Forelimb muscle (tissue), 1 donor: ENCODE data around the gene SHROOM3. TPM values are rescaled to one million over a fixed set of nuclear protein-coding genes. Genes with fewer than 3 reads are reported as not detected.
A peak's percentile ranks its signal among the peaks of the same experiment; 100 is the strongest.
"Not testable (repeated sequence)": the region's sequence is repeated elsewhere in the genome, so short reads cannot be mapped to it uniquely, and the experiment has no call there.

Experiments used
- DNase-seq: peaks from one replicate; pipeline ENCODE4 v3.0.0-alpha.2; 2013; ENCODE audit warnings: low read depth
- polyA plus RNA-seq: library from polyadenylated mRNA; unstranded; fragments of 120-200 nt; gene quantifications from one replicate; pipeline ENCODE4 v1.2.1, GENCODE V29; 2013; ENCODE audit not compliant: insufficient read length

SHROOM3 gene
- 19.0 TPM for polyA plus RNA-seq

DNA sequence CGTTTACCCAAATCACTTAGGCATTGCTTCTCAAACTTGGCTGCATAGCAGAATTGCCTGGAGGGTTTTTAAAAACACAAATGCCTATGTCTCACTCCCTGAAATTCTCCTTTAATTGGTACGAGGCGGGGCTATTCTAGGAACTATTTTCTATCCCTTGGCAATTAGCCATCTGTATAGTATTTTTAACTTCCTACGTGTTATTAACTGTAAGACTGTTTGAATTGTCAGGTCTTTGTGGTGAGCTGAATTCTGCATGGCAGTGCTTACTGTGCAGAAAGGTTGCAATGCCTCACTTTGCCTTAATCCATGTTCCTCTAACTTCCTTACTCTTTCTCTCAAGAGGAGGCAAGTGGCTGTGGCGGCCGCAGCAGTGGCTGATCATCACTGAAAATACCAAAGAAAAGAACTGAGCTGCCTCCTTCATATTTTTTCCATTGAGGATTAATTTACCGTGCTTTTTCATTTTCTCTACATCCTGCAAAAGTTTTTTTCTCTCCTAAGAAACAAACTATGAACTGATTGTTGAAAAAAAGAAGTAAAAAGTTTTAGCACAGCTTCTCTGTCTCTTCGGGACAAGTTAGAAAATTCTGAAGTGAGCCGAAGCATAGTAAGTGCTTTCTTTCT is at the start of gene SHROOM3:
SHROOM3 (plus strand) TSS at position 329 of the 627 bp plus-strand sequence. CDS start 824 bp downstream, outside the sequence.
- no peak for DNase-seq

- DNase-seq, result no peak
Observed at GRCh38 chr4:76385974-76386373, 49.1 kb upstream of the SHROOM3 start.

DNA sequence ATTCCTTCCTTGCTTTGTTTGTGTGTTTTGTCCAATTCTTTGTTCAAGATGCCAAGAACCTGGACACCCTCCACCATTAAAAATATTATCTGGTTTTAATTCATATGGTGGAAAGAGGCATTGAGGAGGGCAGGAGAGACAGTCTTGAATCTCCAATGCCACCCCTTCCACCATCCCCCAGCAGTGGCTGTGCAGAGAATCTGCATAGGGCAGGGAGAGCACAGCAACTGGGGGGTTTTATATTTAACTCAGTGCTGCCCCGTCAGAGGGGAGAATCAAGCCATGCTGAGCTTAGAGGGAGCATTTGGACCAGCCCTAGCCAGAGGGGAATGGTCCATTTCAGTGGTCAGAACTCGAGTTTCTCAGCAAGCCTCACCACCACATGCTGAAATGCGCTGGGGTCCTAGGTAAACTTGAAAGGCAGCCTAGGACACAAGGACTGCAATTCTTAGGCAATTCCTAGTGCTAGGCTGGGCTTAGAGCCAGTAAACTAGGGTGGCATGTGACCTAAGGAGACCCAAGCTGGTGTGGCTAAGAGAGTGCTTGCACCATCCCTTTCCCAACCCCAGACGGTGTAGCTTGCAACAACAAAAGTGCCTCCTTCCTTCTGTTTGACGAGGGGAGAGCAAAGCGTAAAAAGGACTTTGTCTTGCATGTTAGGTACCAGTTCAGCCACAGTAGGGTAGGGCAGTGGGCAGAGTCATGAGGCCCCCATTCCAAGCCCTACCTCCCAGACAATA is 48.3 kb upstream of the SHROOM3 start:
- no peak for DNase-seq

DNA sequence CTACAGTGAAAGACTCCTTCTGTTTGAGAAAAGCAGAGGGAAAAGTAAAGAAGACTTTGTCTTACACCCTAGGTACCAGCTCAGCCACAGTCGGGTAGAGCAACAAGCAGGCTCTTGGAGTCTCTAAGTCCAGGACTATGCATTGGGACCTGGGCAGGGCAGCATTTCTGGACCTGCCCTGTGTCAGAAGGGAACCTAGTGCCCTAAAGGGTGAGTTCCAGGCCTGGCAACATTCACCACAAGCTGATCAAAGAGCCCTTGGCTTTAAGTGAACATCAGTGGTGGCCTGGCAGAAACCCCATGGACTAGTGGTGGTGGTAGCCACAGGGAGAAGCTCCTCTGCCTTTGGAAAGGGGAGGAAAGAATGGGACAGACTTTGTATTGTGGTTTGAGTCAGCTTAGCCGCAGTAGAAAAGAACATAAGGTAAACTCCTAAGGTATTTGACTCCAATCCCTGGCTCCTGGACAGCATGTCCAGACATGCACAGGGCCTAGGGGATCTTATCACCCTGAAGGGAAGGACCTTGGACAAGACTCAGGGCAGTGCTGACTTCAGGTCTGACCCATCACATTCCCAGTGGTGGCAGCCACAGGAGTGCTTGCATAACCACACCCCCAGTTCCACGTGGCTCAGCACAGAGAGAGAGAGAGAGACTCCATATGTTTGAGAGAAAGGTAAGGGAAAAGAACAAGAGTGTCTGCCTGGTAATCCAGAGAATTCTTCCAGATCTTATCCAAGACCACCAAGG is 46.7 kb upstream of the SHROOM3 start:
- DNase-seq, result no peak

GRCh38 chr4:76401654-76402053 is 33.4 kb upstream of the SHROOM3 start:
- no peak for DNase-seq

DNA sequence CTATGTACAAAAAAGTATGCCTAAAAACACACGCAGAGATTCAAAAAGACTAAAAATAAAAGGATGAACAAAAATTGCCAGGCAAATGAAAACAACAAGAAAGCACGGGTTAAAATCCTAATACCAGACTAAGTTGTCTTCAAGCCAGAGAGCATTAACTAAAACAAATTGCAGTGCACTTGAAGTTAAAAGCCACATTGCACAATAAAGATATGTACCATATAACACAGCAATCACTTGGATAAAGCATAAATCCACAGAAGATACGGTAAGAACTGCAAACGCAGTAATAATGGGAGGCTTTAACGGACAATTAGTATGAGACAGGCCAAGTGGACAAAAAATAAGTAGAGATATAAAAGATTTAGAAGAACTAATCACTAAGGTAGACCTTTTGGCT is 28.9 kb upstream of the SHROOM3 start:
- DNase-seq, result no peak

- no peak for DNase-seq
Observed at GRCh38 chr4:76407440-76408119, 27.4 kb upstream of the SHROOM3 start.

DNA sequence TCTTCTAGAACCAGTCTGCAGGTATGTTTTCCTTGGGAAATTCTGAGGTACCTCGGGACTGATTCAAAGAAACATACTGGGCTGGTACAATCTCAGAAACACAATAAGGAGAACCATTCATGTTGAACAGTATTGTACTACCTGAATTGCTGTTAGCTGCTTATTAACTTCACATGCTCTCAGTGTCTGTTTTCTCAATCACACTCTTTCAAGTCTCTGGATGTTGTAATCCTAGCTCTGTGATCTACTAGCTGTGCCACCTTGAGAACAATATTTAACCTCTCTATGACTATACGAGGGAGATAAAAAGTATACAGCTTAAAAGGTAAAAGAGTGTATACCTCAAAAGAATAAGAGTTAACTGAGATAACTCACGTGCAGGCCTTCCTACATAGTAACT is 24.4 kb upstream of the SHROOM3 start:
- no peak for DNase-seq

DNA sequence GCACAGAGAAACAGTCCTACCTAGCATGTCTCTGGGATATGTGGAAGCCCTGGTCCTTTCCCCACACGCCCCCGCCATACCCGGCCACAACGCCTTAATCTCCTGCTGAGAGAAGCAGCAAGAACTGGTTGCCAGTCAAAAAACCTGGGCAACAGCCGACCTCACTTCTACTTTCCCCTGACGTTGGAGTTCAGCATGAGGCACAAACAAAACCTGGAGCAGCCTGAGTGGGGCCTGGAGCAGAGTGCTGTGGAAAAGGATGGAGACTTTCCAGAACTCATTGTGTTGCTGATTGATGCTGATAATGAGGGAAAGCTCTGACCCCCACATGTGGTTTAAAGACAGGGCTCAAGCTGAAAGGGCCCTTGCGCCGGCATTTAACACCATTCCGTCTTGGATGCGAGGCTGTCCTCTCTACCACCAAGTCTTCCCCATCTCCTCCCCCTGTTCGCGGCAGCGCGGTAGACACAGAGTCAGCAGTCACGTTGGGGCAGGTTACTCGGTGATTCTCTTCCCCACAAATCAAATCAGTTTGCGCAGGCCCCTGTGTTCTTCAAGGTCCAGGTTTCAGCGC is 14.8 kb upstream of the SHROOM3 start:
- no peak for DNase-seq

DNA sequence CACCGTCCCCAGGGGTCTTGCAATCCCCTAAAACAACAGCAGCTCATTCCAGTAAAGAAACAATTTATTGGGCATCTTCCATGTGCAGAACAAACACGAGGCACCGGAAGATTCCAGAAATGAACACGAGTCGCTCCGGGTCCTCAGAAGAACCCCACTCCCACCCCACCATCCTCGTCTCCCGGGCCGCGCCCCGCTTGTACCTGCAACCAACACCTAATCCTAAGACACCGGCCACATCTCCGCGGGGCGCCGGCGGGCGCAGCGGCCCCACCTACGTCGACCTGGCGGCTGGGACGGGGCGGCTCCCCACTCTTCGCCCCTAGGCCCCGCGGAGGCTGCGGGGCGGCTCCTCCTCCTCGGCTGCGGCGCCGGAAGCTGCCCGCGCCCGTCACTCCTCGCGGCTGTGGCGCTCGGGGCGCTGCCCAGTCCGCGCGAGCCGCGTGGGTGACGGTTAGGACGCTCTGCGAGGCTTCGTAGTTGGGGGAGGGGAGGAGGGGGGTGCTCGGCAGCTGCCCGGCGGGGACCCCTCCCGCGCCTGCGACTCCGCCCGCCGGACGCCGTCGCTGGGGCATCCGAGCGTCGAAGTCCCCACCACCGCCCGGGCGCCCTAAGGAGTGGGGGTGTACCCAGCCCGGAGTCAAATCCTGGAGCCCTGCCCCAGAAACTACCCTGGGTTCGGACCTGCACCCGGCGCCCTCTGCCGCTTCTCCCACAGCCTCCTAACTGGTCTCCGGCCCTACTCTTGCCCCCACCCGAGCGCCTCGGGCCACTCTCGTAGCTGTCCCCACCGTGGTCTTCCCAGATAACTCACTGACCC is 14.1 kb upstream of the SHROOM3 start, which contains the start of gene CCDC158:
CCDC158 (minus strand) TSS at position 380 of the 820 bp plus-strand sequence. CDS start 17,934 bp downstream, outside the sequence.
- no peak for DNase-seq

- not testable (repeated sequence) for DNase-seq
Observed at GRCh38 chr4:76423159-76423558, 11.9 kb upstream of the SHROOM3 start.

GRCh38 chr4:76426272-76426671 is 8.8 kb upstream of the SHROOM3 start:
- no peak for DNase-seq

- DNase-seq, result no peak
Observed at GRCh38 chr4:76429636-76430035, 5.4 kb upstream of the SHROOM3 start.

GRCh38 chr4:76430519-76431388 is 4.3 kb upstream of the SHROOM3 start:
- DNase-seq, result peak; percentile 38

GRCh38 chr4:76435528-76436319 is 695 bp downstream of the SHROOM3 start:
- DNase-seq, result no peak

DNA sequence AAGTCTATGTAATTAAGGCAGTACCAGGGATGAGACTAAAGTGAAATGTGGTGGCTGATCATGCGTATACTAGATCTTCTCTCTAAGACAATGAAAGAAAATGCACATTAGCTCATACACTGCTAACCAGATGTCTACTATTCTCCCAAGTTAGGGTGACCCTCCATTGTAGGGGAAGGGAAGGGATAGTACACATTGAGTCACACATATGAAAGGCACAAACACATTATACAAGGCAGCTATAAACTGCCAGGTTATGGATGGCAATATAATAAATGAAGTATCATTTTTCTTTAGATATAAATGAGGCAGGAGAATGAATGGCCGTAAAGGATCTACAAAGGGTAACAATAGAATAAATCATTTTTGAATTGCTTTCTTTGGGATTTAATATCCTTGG is 4.5 kb downstream of the SHROOM3 start:
- no peak for DNase-seq

DNA sequence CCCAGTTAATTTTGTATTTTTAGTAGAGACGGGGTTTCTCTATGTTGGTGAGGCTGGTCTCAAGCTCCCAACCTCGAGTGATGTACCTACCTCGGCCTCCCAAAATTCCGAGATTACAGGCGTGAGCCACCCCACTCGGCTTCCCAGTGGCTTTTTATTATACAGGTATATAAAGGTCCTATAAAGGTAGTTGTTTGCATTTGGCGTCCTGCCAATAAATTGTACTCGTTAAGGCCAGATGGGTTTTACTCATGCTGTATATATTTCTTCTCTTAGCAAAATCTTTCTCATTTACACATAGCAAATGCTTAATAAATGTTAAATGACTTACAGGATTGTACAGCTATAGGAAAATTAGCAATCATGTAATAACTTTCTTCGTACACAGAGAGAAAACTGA is 6.9 kb downstream of the SHROOM3 start:
- DNase-seq, result no peak

GRCh38 chr4:76442807-76443206 is 7.8 kb downstream of the SHROOM3 start:
- no peak for DNase-seq

DNA sequence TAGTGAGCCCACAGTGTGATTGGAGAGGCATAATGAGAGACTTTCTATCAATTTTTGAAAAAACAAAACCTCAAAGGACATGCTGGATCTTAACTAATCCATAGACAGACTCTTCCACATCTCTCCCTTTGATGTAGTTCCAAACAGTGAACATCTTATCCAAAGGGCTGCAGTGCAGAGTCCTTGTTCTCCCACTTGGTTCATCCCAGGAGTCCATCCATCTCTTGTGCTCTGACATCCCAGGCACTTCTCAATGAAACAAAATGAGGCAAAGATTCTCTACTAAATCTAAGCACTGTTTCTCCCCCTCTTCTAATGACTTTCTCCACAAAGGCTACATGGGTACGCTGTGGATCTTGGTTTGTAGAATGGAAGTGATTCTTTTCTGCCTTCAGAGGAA is 8.3 kb downstream of the SHROOM3 start:
- no peak for DNase-seq
